Measurements from ENCODE around the gene CNTN1. TPM values are rescaled to one million over a fixed set of nuclear protein-coding genes. Genes with fewer than 3 reads are reported as not detected.

CNTN1 gene
- total RNA-seq, 1 experiment from 2014 or later, result 6.5 TPM

DNA sequence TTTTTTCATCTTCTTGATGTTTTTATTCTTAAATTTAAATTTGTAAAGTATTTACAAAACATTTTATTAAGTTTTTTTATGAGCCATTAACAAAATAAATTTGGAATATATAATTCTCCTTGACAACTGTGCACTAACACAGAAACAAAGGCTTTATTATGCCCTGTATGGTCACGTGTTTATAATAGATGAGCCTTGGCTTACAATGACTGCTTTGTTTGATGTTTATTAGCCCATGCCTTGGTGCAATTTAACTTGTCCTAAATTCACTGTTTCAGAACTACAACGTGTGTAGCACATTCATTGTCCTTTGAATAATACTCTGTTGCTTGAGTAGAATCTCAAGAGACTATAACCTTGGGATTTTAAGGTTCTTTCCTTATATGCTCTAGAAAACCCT is 59.8 kb downstream of the CNTN1 start:
- Mint-ChIP-seq H3K4me3 (no peak overlapping the region), H3K9me3 (peaks cover 0 to 2% of the 10 kb centered on the region in 2 experiments; a peak in 1 of 5 replicates), H3K36me3 (ENCODE audit: insufficient read depth in 1 of 3, low read depth in 3 of 3) (no peaks in the 10 kb centered on the region), H3K27ac (no peak overlapping the region), H3K27me3 (ENCODE audit: low read depth) (no peaks in the 10 kb centered on the region), H3K4me1 (peaks cover 11 to 15% of the 10 kb centered on the region in 2 experiments)
- H3K4ac ChIP-seq (ENCODE audit: low read depth, low read length), result no peak overlapping the region
- no peak overlapping the region for H3K27ac ChIP-seq (ENCODE audit: insufficient read length, low read depth, low read length)
- no peaks in the 10 kb centered on the region for H3K27me3 ChIP-seq (ENCODE audit: insufficient read depth, low read length)
- H2BK5ac ChIP-seq (ENCODE audit: insufficient read length, low read length), result no peak overlapping the region
- H2BK120ac ChIP-seq (ENCODE audit: low read depth, low read length, poor library complexity, severe bottlenecking), result no peak overlapping the region
- H3K56ac ChIP-seq (ENCODE audit: insufficient read length, low read depth, low read length), result no peak overlapping the region
- no peak overlapping the region for H2AFZ ChIP-seq (ENCODE audit: low read length)
- no peak overlapping the region for H2BK15ac ChIP-seq (ENCODE audit: low read depth, low read length)
- no peak overlapping the region for H3K14ac ChIP-seq (ENCODE audit: insufficient read depth, low read length)
- H4K8ac ChIP-seq (replicated peaks; ENCODE audit: insufficient read length, low read depth, low read length), result no peak overlapping the region
- no peak overlapping the region for H3K9ac ChIP-seq (ENCODE audit: extremely low read depth, insufficient read length, low read length)
- H3T11ph ChIP-seq (ENCODE audit: low read length), result no peak overlapping the region
- no peaks in the 10 kb centered on the region for H3K23me2 ChIP-seq (ENCODE audit: insufficient read length, low read depth, low read length, poor library complexity, severe bottlenecking)
- H4K20me1 ChIP-seq (ENCODE audit: control insufficient read depth, insufficient read depth, insufficient read length), result no peaks in the 10 kb centered on the region
- WGBS (ENCODE audit: extremely low coverage, insufficient read length, low lambda C conversion rate), result no CpG with 5 or more reads among the region's 2 CpGs
- no peak overlapping the region for H4K5ac ChIP-seq (ENCODE audit: insufficient read length, low read depth, low read length)
- H2BK12ac ChIP-seq (ENCODE audit: insufficient read length, low read depth, low read length), result no peak overlapping the region
- no peaks in the 10 kb centered on the region for H3K79me2 ChIP-seq (ENCODE audit: insufficient read depth, low read length)
- no peak overlapping the region for H2AK5ac ChIP-seq (ENCODE audit: insufficient read length, low read length)
- DNase-seq, result no peak
- H3K23ac ChIP-seq (ENCODE audit: insufficient read length, low read depth, low read length), result no peak overlapping the region
- TF ChIP-seq CTCF (conservative IDR thresholded peaks at IDR 0.05), result no peak
- H3K18ac ChIP-seq (ENCODE audit: insufficient read length, low read depth, low read length), result no peak overlapping the region
- no peak overlapping the region for H3K4me2 ChIP-seq (ENCODE audit: insufficient read depth, insufficient read length, low read length)
- H3K9me3 ChIP-seq (ENCODE audit: control insufficient read depth, low read depth, low read length), result no peaks in the 10 kb centered on the region
- no peaks in the 10 kb centered on the region for H3K79me1 ChIP-seq (ENCODE audit: insufficient read depth, low read depth, low read length, poor library complexity, severe bottlenecking)
- no peaks in the 10 kb centered on the region; the same call in 1 of the 2 replicates for H3K4me1 ChIP-seq (ENCODE audit: insufficient read depth, low read length)
- no peak overlapping the region for H2BK20ac ChIP-seq (ENCODE audit: low read depth, low read length, poor library complexity, severe bottlenecking)
- no peak overlapping the region for H4K91ac ChIP-seq (ENCODE audit: insufficient read length, low read depth, low read length)

Measured in H9 (cell line).